Stimulated activated CD4-positive, alpha-beta T cell treated with anti-CD3 and anti-CD28 coated beads, TNF-alpha, amount 100 ng/mL, for 1 hour (primary cell): ENCODE measurements around the gene TMEM95.
"Not testable (repeated sequence)": the region's sequence is repeated elsewhere in the genome, so short reads cannot be mapped to it uniquely, and the experiment has no call there.

Source experiments
- DNase-seq, 3 donors: peaks; one replicate each; pipeline ENCODE4 v3.0.0-alpha.2; 2020; ENCODE audit warnings: low read depth in 3 of 3, low spot score in 1 of 3

TMEM95 gene

DNA sequence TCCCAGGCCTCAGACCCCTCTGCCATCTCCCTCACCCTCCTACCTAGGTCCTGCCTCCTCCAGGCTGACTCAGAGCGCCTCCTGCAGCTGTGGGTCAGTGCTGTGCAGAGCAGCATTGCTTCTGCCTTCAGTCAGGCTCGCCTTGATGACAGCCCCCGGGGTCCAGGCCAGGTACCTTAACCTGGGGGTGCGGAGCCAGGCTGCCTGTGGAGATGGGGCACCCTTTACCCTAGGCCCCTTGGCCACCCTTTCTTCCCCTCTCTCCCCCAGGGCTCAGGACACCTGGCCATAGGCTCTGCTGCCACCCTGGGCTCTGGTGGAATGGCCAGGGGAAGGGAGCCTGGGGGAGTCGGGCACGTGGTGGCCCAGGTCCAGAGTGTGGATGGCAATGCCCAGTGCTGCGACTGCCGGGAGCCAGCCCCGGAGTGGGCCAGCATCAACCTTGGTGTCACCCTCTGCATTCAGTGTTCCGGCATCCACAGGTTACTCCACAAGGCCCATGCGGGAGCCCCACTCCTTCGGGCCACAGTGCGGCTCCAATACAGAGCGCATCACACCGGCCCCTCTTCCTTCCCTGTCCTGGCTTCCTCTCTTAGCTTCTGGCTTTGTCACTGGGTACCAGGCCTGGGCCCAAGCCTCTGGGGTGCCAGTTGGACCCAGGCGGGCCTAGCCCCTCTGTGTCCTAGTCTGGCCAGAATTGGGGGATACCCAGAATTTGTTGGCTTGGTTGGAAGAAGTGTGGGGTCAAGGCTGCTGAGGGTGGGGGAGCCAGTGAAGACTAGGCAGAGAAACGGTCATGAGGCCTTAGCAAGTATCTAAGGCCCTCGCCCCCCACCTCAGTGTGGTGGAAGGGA is 8.0 kb upstream of the TMEM95 start:
- no peak for DNase-seq

DNA sequence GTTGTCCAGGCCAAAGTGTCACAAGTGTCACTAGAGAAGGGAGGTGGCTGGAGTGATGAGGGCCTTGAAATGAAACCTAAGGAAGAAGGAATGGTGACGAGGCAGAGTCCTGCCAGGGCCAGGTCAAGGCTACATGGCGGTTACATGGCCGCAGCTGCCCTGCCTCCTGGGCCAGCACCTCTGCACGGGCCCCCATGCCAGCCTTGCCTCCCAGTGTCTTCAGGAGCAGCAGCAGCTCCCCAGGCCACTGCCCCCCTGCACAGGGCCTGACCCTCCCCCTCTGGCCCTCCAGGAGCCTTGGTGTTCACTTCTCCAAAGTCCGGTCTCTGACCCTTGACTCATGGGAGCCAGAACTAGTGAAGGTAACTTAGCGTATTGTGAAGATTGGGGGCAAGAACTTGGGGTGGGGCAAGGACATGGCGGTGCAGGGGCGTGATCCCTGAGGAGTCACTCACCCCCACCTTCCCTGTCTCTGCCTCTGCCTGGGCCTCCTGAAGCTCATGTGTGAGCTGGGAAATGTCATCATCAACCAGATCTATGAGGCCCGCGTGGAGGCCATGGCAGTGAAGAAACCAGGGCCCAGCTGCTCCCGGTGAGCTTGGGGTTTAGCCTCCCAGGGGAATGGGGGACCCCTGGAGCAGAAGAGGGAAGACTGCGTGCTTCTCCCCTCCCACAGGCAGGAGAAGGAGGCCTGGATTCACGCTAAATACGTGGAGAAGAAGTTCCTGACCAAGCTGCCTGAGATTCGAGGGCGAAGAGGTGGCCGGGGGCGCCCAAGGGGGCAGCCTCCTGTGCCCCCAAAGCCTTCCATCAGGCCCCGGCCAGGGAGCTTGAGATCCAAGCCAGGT is 7.1 kb upstream of the TMEM95 start:
- DNase-seq, result no peak

DNA sequence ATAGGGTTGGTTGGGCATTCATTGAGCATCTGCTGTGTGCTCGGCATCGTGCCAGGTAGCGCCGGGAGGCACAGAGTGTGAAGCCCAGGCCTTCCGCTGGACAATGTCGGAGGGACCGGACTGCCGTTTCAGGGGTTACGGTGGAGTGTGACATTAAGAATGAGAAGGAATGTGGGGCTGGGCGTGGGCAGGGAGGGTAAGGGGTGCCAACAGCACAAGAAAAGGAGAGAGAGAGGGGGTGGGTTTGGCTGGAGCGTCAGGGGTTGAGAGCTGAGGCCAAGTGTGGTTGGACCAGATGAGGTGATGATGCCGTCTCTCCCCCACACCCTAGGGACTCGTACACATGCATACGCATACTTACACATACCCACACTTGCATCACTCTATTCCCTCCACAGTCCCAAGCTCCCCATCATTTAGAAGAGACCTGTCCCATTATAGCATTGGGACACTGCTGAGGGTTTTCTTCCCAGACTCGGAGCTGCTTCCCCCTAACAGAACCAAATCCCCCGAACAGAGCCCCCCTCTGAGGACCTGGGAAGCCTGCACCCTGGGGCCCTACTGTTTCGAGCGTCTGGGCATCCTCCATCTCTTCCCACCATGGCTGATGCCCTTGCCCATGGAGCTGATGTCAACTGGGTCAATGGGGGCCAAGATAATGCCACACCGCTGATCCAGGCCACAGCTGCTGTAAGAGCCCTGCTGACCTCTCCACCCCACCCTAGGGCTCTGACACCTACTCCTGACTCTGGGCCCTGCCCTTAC is 6.3 kb upstream of the TMEM95 start:
- DNase-seq, result no peak

DNA sequence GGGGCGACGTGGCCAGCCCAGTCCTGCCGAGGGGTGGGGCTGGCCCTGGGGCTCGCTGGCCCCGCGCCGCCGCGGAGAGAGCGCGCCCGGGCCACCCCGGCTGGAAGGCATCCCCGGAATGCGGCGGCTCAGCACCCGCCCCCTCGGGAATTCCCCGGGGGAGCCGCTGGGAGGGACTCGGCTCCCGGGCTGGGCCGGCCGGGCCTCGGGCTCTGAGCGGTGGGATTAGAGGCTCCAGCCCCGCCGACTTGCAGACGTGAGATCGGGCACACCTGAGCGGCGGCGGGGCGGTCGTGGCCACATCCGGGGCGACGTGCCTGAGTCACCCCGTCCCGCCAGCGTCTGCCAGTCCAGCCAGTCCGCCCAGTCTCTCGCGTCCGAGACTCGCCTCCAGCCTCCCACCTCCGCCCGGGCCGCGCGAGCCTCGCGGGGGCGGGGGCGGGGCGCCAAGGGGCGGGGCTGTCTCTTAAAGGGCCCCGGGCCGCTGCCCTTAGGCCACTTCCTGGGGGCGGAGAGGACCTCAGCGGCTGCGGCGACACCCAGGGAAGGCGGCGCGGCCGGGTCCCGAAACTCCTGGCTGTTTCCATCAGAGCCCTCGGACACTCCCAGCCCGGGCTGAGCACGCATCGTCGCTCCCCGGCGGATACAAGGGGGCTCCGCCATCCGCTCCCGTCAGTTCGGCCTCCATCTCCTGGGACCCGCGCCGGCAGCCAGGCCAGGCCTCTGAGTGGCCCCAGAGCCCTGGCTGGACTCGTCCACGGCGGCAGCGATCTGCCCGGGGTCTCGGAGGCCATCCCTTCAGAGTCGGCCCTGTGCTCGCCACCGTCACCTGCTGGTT is 3.1 kb upstream of the TMEM95 start, which contains the start of gene KCTD11:
KCTD11 (plus strand) TSS at position 498 of the 838 bp plus-strand sequence.
- DNase-seq, result peak; percentile 46 to 57 (median 56)

DNA sequence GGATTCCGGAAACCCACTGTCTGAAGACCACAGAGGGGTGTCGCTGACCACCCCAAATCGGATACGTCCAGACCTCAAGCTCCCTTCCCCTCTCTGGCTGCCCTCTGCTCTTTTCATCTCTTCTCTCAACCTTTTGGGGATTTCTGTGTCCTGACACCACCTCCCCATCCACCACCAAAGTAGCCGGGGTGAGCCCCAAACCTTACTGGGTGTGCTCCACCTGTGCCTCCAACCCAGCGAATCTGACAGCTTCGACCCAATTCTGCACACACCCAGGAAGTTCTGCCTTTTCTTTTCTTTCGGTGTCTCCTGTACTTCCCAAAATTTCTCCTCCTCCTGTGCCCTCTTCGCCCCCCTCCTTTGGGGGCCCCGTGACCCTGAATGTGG is 2.5 kb upstream of the TMEM95 start:
- no peak for DNase-seq

DNA sequence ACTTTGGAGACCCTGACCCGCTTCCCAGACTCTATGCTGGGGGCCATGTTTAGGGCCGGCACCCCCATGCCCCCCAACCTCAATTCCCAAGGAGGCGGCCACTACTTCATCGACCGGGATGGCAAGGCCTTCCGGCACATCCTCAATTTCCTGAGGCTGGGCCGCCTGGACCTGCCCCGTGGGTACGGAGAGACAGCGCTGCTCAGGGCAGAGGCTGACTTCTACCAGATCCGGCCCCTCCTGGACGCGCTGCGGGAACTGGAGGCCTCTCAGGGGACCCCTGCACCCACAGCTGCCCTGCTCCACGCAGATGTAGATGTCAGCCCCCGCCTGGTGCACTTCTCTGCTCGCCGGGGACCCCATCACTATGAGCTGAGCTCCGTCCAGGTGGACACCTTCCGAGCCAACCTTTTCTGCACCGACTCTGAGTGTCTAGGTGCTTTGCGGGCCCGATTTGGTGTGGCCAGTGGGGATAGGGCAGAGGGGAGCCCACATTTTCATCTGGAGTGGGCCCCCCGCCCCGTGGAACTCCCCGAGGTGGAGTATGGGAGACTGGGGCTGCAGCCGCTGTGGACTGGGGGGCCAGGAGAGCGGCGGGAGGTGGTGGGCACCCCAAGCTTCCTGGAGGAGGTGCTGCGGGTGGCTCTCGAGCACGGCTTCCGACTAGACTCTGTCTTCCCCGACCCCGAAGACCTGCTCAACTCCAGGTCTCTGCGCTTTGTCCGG is 1.9 kb upstream of the TMEM95 start:
- DNase-seq, result no peak

DNA sequence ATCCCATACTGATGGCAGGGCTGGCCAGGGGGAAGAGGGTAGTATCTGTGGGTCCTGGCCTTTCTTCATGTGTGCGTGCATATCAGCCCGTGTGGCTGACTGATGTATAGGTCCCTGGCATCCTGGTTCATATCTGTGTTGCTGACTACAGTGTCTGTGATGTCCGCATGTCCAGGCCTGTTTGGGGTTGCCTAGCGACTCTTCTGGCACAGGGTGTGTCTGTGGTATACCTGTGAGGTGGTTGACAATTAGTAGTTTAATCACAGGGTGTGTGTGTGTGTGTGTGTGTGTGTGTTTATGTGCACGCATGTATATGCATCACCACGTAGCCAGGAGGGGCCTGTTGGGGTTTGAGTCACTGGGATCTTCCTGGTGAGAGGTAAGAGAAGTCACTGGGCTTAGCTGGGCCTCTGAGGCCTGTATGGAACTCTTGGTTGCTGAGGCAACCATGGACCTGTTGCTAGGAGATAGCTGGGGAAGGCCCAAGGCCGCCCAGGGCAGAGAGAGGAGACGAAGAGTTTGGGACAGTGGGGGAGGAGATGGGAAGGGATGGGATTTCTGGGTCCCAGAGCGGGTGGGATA is 603 bp upstream of the TMEM95 start:
- no peak for DNase-seq

DNA sequence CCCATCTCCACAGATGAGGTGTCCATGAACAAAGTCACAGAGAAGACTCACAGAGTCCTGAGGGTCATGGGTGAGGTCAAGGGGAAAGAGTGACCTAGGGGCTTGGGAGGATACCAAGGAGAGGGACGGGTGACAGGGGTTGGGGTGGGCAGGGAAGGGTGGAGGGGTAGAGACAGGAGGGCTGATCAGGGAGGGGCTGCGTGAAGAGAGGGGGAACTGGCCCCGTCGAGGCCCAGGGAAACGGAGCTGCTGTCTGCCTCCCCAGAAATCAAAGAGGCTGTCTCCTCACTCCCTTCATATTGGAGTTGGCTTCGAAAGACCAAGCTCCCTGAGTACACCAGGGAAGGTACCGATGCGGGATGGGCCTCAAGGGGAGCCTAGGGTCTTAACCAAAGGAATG is 617 bp downstream of the TMEM95 start:
- DNase-seq, result no peak

DNA sequence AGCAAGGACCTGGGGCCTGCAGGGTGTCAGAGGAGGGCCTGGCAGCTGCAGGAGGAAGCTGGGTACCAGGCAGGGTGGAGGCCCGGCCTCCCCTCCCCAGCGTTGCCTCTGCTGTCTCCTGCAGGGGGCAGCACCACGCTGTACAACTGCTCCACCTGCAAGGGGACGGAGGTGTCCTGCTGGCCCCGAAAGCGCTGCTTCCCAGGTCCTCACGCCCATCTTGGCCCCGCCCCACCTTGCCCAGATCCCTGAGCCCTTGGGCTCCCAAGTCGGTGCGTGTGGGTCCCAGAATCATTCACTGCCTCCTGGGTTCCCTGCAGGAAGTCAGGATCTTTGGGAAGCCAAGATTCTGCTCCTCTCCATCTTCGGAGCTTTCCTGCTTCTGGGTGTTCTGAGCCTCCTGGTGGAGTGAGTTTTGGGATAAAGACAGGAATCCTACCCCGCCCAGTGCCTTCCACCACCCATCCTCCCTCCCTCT is 1.2 kb downstream of the TMEM95 start:
- DNase-seq, result peak; percentile 67 to 77 (median 73)

DNA sequence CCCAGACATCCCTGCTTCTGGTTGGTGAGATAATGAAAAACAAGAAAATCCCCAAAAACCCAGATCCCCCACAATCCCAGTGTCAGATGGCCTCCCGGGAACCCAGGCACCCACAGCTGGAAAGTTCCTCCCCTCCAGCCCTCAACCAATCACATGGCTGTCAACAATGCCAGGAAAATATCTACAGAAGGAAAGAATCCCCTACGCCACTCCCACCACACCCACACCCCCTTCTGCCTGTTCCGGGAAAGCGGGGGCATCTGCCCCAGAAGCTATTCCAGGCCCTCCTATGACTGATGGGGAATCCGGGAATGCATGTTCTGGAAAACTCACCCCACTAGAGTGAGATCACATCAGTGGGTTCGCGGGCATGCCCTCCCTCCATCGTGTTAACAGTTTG is 1.8 kb downstream of the TMEM95 start:
- DNase-seq, result no peak

DNA sequence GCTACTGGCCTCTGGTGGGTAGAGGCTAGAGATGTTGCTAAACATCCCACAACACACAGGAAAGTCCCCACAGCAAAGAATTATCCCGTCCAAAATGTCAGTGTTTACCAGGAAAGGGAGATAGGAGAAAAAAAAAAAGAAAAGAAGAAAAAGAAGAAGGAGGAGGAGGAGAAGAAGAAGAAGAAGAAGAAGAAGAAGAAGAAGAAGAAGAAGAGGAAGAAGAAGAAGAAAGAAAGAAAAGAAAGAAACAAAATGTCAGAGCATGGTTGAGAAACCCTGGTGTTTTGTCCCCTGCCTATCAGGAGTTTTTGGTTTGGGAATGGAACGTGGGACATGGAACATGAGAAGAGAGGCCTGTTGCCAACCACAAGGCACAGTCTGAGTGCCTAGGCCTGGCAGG is 2.4 kb downstream of the TMEM95 start:
- no peak for DNase-seq

DNA sequence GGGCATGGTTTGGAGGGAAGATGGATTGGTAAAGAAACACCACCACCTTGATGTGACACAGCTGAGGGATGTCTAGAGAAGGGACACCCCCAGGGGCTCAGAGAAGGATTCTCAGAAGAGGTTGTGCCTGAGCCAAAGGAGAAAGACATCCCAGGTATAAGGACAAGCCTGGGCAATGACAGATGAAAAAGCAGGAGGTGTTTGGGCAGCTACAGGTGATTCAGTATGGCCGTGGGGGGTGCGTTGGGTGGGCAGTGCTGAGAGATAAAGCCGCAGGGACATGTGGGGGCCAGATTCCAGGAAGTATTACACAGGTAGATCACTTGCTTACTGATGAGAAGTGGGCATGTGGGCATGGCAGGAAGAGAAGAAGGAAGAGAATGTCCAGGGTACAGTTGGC is 7.0 kb downstream of the TMEM95 start:
- no peak for DNase-seq

DNA sequence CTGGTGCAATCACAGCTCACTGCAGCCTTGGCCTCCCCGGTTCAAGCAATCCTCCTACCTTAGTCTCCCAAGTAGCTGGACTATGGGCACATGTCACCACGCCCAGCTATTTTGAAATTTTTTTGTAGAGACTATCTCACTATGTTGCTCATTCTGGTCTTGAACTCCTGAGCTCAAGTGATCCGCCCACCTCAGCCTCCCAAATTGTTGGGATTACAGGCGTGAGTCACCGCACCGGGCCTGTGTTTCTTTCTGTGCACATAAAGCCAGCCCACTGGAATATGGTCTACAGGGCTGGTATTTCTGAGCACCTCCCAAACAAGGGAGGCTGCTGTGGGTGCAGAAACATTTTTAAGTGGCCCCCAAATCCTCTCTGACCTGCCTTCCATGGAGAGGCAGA is 8.4 kb downstream of the TMEM95 start:
- DNase-seq, result no peak

DNA sequence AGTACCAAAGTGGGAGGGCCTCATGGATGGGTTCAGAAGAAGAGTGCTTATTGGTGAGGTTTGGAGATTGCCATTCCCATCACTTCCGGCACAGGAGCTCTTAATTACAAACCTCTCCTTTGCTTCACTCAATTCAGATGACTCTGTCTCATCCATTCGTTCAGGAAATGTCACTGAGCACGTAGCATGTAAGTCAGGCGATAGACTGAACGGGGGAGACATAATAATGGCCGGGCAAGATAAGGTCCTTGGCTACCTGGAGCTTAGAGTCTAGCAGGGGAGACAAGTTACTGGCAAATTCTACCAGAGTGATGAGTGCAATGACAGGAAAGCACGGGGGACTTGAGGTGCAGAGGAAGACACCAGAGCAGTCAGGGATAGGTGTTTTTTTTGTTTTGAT is 11.0 kb downstream of the TMEM95 start:
- DNase-seq, result not testable (repeated sequence)

DNA sequence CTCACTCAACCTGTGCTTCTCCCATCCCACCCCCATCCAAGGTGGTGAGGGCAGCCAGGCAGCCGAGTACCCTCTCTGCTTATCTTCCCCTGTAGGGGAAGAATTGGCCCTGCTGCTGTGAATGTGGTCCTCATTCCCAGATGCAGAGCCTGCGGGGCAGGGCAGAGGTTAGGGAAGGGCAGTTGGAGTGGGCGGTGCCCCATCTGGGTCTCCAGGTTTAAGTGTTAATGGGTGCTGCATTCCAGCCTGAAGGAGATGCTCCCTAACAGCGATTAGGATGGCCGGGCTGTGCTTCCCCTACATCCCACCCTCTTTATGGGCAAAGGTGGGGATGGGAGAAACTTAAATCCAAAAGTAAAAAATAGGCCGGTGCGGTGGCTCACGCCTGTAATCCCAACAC is 12.1 kb downstream of the TMEM95 start:
- no peak for DNase-seq

DNA sequence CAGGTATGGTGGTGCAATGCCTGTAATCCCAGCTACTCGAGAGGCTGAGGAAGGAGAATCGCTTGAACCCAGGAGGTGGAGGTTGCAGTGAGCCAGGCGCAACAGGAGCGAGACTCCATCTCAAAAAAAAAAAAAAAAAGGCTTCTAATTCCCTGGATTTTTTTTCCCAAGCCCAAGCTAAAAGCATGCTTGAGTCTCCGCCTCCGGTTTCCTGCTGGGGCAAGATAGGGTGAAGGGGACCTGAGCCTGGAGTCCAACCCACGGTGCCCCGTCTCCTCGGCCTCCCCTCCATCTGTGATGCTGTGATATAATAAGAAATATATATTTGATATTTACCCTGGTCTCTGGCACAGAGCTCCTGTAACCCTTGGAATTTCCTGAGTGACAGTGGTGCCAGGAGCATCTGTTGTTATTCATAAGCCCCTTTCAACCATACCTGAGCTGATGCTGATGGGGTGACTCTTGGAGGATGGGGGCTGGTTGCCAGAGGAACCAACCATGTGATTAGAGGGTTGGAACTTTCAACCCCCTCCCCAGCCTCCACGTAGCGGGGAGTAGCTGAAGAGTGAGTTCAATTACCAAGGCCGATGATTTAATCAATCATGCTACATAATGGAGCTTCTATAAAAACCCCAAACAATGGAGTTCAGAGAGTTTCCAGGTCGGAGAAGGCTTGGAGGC is 13.1 kb downstream of the TMEM95 start:
- no peak for DNase-seq

DNA sequence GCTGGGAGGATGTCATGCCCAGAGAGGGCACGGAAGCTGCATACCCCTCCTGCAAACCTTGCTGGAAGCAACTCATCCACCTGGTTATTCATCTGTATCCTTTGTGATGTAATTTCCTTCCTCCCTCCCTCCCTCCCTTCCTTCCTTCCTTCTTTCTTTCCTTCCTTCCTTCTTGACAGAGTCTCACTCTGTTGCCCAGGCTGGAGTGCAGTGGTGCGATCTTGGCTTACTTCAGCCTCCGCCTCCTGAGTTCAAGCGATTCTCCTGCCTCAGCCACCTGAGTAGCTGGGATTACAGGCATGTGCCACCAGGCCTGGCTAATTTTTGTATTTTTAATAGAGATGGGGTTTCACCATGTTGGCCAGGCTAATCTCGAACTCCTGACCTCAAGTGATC is 13.6 kb downstream of the TMEM95 start:
- not testable (repeated sequence) for DNase-seq

DNA sequence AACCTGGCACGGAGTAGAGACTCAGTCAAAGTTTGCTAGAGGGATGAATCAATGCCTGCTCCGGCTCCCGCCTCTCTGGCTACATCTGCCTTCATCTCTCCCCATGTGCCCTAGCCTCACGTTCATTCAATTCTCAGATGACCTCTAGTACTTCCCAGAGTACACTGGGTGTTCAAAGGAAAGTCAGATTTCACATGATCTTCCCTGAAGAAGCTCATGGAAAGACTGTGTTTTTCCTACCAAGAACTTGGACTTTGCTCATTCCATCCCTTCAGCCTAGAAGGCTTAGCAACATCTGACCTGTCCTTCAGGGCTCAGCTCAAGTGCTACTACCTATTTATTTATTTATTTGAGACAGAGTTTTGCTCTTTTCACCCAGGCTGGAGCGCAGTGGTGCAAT is 14.9 kb downstream of the TMEM95 start:
- no peak for DNase-seq

DNA sequence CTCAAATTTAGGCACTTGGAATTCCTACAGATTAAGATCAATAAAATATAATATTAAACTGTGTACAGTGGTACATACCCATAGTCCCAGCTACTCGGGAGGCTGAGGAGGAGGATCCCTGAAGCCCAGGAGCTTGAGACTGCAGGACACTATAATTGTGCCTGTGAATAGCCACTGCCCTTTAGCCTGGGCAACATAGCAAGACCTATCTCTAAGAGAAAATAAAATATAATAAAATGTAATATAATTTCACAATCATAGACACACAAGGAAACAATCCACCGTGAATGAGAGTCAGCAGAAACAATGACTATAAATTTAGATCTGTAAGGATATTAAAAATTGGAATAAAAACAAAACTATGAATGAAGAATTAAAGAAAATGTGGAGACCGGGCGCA is 15.9 kb downstream of the TMEM95 start:
- no peak for DNase-seq
